HG02973 (cell line): ENCODE measurements around the gene ZNF836.
A peak's percentile ranks its signal among the peaks of the same experiment; 100 is the strongest.
"Not testable (repeated sequence)": the region's sequence is repeated elsewhere in the genome, so short reads cannot be mapped to it uniquely, and the experiment has no call there.

Source experiments
- ATAC-seq: cut with Tn5 transposase; IDR thresholded peaks from one replicate; pipeline ENCODE4 v1.9.1; 2021; ENCODE audit warnings: moderate library complexity; ENCODE audit not compliant: unreplicated experiment

Gene ZNF836

DNA sequence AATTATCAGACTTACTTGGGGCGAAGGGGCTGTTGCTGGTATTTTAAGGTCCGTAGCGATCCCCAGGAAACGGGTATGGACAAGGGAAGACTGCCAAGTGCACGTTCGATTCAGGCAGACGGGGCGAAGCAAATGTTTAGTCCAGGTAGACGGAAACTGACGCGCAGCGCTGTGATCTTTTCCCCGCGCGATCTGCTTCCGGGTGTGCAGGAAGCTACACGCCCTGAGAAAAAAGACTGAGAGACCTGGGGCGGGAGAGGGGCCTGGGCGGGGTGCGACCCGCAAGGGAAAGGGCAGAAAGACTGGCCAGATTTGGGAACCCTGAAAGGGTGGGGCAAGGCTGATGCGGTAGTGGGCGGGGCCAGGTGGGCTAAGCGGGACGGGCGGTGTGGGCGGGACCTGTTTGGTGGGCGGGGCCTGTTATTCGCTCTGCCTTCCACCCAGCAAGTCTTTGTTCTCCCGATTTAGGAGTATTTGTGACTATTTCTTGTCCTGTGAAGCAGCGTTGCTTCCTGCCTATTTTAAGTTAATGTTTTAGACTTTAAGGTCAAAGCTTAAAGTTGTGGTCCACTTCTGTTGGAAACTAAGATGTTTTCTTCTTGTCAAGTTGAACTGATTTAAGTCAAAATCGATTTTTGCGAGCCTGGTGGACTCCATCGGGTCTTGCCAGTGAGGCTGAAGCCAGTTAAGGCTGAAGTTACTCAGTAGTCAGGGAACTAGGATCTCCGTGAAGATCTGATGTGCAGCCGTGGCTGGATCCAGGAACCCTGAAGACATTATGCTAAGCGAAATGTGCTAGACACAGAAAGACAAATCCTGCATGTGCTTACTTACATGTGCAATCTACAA lies at the start of gene ZNF836:
ZNF836 (minus strand) TSS at position 301 of the 849 bp plus-strand sequence. CDS start 3,549 bp downstream, outside the sequence.
- ATAC-seq: peak; percentile 60

DNA sequence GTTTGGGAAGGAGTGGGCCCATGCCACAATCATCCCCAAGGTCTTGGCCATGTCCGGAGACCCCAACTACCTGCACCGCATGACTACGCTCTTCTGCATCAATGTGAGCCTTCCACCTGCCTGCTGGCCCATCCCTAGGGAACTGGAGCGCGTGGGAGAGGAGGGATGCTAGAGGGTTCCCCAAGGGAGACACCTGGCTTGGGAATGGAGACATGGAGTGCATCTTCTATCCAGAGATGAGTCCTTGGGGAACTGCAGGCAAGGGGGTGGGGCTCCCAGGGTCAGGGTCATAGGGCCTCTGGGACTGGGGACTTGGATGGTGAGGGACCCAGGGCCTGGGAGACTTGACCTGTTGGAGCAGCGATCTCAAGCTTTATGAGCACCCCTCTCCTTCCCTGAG lies 49.6 kb upstream of the ZNF836 start:
- no peak for ATAC-seq

DNA sequence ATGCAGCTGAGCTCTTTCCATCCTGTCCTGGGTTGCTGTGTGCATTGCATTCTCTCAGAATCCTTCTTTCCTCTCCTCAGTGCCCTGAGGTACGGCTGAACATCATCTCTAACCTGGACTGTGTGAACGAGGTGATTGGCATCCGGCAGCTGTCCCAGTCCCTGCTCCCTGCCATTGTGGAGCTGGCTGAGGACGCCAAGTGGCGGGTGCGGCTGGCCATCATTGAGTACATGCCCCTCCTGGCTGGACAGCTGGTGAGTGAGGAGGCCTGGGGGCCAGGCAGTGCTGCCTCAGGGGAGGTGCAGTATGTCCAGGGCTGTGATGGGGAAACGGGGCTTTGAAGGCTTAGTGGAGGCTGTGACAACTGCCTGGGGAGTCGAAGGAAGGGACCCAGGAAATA lies 48.2 kb upstream of the ZNF836 start:
- ATAC-seq: no peak

DNA sequence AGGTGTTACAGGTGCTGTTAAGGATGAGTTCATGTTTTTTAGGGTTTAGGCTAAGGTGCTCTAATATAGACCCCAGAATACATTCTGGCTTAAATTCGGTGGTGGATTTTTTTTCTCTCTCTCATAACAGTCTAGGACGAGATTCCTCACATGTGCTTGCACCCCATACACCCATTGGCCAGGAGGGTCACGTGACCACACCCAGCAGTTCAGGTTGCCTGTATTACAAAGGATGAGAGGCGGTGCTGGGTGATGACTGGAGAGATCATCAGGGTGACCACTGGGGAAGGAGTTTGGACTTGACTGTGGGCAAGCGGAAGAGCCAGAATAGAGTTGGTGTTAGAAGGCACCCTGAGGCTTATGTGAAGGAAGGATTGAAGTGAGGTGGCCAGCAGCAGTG lies 46.2 kb upstream of the ZNF836 start:
- ATAC-seq: no peak

DNA sequence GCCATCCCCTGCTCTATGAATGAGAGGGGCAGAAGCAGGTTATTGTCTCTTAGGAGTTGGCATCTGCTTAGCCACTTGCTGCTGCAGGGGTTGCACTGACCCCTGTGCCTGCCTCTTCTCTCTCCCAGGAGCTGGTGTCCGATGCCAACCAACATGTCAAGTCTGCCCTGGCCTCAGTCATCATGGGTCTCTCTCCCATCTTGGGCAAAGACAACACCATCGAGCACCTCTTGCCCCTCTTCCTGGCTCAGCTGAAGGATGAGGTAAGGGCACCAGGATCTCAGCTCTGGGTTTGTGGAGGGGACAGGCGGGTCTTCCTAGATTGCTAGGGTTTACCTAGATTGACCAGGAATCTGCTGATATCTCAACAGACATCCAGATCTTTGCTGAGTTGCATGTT lies 45.0 kb upstream of the ZNF836 start:
- no peak for ATAC-seq

DNA sequence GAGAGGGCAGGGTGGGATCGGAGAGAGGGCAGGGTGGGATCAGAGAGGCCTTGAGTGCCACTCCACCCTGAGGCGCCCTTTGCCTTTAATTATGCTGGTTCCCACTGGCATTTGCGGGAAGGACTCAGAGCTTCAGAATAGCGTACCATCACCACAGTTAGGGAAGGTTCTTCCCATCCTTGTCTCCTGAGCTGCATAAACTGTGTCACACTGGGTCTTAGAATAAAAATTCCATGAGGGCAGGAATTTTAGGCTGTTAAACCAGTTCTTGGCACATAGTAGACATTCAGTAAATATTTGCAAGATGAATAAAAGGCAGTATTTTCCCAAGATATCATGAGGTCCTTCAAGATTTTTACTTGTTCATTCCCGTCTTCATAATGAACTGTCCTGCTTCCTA lies 42.8 kb upstream of the ZNF836 start:
- ATAC-seq: no peak

DNA sequence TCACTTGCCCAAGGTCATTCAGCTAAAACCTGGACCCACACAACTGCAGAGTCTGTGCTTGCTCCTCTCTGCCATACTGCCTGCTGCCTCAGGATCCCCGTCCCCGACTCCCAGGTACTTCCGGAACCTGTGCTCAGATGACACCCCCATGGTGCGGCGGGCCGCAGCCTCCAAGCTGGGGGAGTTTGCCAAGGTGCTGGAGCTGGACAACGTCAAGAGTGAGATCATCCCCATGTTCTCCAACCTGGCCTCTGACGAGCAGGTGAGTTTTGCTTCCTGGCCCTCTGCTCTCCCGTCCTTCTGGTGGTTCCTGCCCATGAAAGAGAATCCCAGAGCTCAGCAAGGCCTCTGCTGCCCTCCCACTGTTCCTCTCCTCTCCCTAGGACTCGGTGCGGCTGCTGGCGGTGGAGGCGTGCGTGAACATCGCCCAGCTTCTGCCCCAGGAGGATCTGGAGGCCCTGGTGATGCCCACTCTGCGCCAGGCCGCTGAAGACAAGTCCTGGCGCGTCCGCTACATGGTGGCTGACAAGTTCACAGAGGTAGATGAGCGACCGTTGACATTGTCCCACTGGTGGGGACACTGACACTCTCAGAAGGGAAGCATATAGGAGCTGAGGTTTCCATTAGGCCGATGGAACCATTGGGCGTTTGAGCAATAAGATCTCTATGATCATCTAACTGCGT lies 41.3 kb upstream of the ZNF836 start:
- no peak for ATAC-seq

DNA sequence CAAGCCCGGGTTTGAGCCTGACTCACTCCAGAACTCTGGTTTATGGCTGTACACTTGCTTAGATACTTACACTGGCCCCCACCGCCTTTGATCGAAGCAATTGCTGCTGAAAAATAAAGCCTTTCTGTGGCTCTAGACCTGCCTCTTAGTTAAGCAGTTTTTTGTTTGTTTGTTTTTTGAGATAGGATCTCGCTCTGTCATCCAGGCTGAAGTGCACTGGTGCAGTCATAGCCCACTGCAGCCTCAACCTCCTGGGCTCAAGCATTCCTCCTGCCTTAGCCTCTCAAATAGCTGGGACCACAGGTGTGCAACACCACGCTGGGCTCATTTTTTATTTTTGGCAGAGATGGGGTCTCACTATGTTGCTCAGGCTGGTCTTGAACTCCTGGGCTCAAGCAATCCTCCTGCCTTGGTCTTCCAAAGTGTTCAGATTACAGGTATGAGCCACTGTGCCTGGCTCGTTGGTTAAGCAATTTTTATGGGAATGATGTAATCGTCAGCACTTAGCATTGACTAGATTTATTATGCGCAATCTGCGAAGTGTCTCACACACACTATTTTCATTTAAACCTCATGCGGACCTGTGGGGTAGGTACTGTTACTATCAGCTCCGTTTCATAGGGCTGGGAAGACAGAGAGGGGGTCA lies 40.6 kb upstream of the ZNF836 start:
- no peak for ATAC-seq

DNA sequence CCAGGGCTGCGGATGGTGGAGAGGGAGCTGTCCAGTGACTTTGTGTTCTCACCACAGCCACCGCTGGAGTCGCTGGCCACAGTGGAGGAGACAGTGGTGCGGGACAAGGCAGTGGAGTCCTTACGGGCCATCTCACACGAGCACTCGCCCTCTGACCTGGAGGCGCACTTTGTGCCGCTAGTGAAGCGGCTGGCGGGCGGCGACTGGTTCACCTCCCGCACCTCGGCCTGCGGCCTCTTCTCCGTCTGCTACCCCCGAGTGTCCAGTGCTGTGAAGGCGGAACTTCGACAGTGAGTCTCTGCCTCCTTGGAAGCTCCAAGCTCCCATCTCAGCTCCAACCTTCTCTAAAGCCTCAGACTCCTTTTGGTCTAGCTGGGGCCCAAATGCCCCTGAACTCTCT lies 39.8 kb upstream of the ZNF836 start:
- ATAC-seq: no peak

DNA sequence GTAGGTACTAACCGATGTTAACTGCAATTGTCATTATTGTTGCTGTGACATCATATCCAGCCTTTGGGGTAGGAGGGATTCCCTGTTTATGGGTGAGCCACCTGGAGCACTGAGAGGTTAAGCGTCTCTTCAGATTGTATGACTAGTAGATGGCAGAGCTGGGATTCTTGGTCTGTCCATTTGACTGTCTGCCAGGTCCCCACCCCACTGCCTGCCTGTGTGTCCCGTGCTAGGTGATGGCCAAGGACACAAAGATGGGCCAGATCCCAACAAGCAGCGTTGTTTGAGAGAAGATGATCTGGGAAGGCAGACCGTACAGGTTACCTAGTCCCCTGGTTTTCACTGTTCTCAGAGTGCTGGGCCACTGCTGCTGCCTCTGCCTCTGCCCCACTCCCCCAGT lies 35.1 kb upstream of the ZNF836 start:
- no peak for ATAC-seq

DNA sequence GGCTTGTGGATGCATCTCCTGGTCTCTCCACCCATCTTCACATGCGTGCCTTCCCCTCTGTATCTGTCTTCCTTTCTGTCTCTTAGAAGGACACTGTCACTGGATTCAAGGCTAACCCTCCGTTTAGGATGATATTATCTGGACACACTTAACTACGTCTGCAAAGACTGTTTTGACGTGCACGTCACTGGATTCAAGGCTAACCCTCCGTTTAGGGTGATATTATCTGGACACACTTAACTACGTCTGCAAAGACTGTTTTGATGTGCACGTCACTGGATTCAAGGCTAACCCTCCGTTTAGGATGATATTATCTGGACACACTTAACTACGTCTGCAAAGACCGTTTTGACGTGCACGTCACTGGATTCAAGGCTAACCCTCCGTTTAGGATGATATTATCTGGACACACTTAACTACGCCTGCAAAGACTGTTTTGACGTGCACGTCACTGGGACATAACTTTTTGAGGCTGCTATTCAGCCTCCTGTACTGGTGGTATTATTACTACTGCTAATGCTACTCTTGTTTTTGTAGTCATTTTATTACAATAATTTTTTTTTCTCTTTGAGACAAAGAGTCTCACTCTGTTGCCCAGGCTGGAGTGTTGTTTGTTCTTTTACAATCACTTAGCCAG lies 29.5 kb upstream of the ZNF836 start:
- not testable (repeated sequence) for ATAC-seq

DNA sequence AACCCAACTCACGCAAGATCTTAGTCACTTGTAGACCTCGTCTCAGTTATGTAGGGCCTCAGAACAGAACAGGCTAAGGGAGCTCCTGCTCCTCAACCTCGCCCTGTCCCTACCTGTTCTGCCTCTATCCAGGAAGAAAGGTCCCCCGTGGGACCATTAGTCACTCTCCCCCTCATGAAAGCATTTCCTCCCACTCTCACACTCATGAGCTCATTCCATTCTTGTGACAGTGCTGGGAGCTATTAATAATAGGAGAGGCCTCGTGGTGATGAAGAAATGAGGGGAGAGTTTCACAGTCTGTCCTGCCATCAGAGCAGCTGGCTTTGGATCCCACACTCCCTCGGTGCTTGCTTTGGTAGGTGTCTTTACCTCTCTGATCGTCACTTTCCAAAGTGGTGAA lies 28.6 kb upstream of the ZNF836 start:
- ATAC-seq: no peak

DNA sequence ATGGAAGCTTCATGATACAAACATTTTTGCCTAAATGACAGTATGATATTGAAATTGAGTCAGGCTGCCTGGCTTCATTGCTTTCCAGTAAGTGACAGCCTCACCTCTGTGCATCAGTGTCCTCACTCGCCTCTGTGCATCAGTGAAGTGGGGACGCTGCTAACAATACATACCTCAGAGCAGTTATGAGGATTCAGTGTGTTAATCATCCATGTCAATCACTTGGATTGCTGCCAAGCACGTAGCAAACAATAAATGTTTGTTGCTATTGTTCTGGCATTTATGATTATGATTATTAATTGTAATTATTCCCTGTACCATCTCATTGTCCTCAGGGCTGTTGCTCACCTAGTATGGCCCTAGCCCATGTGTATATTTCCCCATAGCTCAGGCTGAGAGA lies 27.3 kb upstream of the ZNF836 start:
- ATAC-seq: no peak

DNA sequence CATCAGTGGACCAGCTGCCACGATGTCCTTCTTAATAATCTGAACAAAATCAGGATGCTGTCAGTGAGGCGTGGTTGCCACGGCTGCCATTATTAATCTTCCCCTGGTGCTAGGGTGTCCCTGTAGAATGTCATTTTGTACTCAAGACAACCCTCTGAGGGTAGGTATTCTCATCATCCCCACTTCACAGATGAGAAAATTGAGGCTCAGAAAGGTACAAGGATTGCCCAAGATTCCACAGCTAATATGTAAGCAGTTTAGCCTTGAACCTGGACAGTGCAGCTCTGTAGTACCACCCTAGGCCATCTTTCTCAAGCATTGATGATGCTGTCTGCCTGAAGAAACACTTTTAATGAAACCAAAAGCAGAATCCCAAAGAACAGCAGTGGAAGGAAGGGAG lies 26.5 kb upstream of the ZNF836 start:
- ATAC-seq: no peak

DNA sequence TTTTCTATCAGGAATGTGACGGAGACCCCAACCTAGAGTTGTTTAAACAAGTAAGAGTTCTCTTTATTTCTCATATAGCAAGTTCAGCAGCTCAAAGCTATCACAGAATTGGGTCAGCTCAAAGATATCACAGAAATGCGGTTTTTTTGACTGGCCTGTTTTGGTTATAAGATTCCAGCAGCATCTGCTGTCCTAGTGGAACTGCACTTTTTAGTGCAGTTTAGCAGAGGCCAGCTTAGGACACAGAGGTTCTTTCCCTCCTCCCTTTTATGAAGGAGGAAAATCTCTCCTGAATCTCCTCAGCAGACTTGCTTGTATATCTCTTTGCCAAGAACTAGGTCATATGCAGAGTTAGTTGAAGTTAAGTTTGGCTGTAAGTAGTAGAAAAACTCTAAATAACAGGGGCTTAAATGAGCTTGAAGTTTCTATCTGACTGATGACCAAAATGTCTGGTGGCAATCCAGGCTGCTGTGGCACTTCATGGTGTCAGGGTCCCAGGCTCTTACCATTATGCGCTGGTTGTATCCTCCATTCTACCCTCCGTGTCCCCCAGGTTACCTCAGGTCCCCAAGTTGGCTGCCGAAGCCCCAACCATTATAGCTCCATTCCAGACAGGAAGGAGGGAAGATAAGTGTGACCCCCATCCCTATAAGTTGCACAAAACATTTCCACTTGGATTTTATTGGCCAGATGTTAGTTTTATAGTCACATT lies 25.0 kb upstream of the ZNF836 start:
- no peak for ATAC-seq

DNA sequence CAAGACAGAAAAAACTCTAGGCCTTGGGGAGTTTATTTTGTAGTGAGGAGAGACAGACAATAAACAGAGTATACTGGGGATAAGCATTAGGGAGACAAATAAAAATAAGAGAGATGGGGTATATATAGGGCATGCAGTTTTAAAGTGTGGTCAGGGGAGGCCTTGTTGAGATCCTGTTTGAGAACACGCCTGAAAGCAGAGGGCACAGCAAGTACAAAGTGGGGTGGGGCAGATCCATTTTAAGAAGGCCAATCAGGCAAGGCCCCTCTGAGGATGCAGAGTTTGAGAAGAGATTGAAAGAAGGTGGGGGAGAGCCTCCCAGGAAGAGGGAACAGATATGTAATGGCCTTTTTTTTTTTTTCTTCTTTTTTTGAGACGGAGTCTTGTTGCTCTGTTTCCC lies 20.5 kb upstream of the ZNF836 start:
- ATAC-seq: no peak

DNA sequence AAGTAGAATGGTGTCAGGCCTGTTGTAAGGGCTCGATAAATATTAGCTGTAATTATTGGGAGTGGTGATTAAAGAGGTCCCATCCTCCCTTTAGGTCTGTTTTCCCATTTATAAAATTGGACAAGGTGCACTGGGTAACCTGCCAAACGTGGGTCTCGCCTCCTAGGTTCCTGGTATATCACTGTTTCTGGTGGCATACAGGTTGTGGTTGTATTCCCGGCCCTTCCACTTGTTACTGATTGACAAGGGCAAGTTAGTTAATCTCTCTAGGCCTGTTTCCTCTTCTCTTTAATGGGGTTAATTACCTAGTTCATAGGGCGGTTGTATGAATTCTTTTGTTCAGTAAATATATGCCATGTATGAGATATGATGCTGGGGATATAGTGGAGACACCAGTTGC lies 20.0 kb upstream of the ZNF836 start:
- no peak for ATAC-seq

DNA sequence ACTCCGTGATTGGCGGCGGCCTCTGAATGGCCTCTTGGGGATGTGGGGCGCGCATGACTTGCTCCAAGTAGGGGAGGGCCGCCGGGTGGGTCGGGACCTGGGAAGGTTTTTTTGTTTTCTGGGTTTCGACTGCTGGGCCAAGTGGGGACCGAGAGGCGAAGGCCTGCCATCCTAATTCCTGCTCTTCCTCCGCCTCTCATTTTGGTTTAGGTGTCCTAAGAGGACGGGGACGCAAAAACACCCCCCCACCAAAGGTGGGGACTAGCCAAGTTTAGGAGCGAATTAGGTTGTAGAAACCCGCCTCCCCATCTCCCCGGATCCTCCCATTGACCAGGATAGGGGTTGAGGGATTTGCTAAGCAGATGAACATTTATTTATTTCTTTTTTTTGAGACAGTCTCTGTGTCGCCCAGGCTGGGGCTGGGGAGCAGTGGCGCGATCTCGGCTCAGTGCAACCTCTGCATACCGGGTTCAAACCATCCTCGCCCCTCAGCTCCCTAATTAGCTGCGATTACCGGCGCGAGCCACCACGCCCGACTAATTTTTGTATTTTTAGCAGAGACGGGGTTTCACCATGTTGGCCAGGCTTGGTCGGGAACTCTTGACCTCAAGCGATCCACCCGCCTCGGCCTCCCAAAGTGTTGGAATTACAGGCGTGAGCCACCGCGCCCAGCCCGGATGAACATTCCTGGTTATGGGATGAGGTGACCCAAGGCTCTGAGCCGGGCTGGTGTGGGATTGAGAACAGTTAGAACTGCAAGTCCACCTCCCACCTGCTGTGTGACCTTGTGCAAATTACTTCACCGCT lies 19.3 kb upstream of the ZNF836 start:
- no peak for ATAC-seq

DNA sequence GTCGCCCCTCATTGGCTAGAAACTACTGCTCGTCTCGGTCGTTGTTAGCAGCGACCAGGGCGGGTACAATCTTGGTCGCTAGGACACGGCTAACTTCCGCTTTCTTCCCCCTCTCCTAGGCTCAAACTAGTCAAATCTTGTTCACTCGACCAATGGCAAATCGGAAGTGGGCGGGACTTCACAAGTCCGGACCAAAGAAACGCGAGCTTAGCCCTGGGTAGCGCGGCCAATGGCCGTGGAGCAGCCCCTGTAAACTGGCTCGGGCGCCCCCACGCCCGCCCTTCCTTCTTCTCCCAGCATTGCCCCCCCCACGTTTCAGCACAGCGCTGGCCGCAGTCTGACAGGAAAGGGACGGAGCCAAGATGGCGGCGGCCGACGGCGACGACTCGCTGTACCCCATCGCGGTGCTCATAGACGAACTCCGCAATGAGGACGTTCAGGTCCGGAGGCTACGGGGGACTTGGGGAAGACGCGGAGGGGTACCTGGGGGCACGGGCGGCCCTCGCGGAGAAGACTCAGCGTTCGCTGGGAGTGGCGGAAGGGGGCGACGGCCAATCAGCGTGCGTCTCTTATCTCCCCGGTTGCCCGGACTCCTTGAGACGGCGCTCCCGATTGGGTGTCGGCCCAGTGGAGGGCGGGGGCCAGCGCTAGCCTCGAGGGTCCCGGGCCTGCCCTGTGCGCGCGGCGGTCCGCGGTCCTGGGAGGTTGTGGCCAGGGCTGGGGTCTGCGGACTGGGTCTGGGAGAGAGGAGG lies 18.5 kb upstream of the ZNF836 start, which contains the start of gene PPP2R1A:
PPP2R1A (plus strand) TSS at position 318 of the 752 bp plus-strand sequence; CDS start at position 363, 45 bp downstream.
- ATAC-seq: peak; percentile 92
